Lung (tissue), 12 donors: Measurements from ENCODE around the gene PEX14. TPM values are rescaled to one million over a fixed set of nuclear protein-coding genes. Genes with fewer than 3 reads are reported as not detected.
A peak's percentile ranks its signal among the peaks of the same experiment; 100 is the strongest.

ENCODE experiments used
- ATAC-seq: fragments of 200-7000 bp; cut with Tn5 transposase; one replicate; pipeline ENCODE4 v1.9.1; 2020; ENCODE audit warnings: moderate number of reproducible peaks; ENCODE audit not compliant: insufficient read depth, low FRiP score
- DNase-seq, 3 donors: peaks; one replicate each; pipeline ENCODE4 v3.0.0-alpha.2; 2013 to 2017
- H3K27ac ChIP-seq, 2 donors: one replicate each; pipeline ENCODE4 v1.5.1; 2013; ENCODE audit warnings: mild to moderate bottlenecking in 2 of 2, moderate library complexity in 2 of 2, control low read depth in 1 of 2, inconsistent platforms in 1 of 2, low read depth in 1 of 2, low read length in 1 of 2
- H3K27me3 ChIP-seq, 3 donors: one replicate each; pipeline ENCODE4 v1.5.1; 2013; ENCODE audit warnings: low read length in 2 of 3; ENCODE audit not compliant: control insufficient read depth in 3 of 3, insufficient read depth in 3 of 3
- H3K36me3 ChIP-seq, 4 donors: one replicate each; pipeline ENCODE4 v1.5.1; 2013; ENCODE audit warnings: low read length in 4 of 4, mild to moderate bottlenecking in 1 of 4, moderate library complexity in 1 of 4; ENCODE audit not compliant: control insufficient read depth in 4 of 4, insufficient read depth in 4 of 4
- H3K4me1 ChIP-seq, 5 donors: one replicate each; pipeline ENCODE4 v1.5.1; 2013; ENCODE audit warnings: low read length in 5 of 5, mild to moderate bottlenecking in 2 of 5, moderate library complexity in 1 of 5; ENCODE audit not compliant: control insufficient read depth in 5 of 5, insufficient read depth in 5 of 5
- H3K4me3 ChIP-seq: one replicate; pipeline ENCODE4 v1.5.1; 2013; ENCODE audit warnings: mild to moderate bottlenecking, control low read depth, moderate library complexity
- H3K9ac ChIP-seq, 2 donors: one replicate each; pipeline ENCODE4 v1.5.1; 2013; ENCODE audit warnings: low read length in 2 of 2, control low read depth in 1 of 2; ENCODE audit not compliant: insufficient read depth in 1 of 2
- H3K9me3 ChIP-seq, 4 donors: one replicate each; pipeline ENCODE4 v1.5.1; 2013; ENCODE audit warnings: low read length in 3 of 4, mild to moderate bottlenecking in 1 of 4, moderate library complexity in 1 of 4; ENCODE audit not compliant: control insufficient read depth in 4 of 4, insufficient read depth in 3 of 4
- WGBS, 2 donors: extraction: QIAGEN DNeasy Blood & Tissue Kit; methylation state at CpG; one replicate each; pipeline ENCODE4 v1.1.7; 2013; 5-methylcytosine and 5-hydroxymethylcytosine counted together
- polyA plus RNA-seq, 2 donors: library from polyadenylated mRNA; stranded (reverse); fragments of 200-250 nt; gene quantifications; one replicate each; pipeline ENCODE4 v1.2.1, GENCODE V29; 2013
- total RNA-seq, 2 donors: library from RNA; depleted of rRNA in 1 of 2; stranded (reverse); fragments of >200 nt in 1 of 2; gene quantifications; one replicate each; pipeline ENCODE4 v1.2.1, GENCODE V29; 2014 to 2021
- TF ChIP-seq, protein P1 (sequence below): IDR thresholded peaks from 2 replicates; pipeline ENCODE4 v1.5.1; 2012; ENCODE audit warnings: mild to moderate bottlenecking; ENCODE audit errors: control extremely low read depth, extremely low read depth
- donor health status: control.
- donor health status: control.
- donor health status: Bipolar disorder and iron deficiency.
- donor health status: healthy.
- donor health status: DM: yes; HTN: yes; CAD: no.

Gene PEX14
- total and polyA plus RNA-seq, 4 donors, result 18.1 to 29.2 (median 20.8) TPM

DNA sequence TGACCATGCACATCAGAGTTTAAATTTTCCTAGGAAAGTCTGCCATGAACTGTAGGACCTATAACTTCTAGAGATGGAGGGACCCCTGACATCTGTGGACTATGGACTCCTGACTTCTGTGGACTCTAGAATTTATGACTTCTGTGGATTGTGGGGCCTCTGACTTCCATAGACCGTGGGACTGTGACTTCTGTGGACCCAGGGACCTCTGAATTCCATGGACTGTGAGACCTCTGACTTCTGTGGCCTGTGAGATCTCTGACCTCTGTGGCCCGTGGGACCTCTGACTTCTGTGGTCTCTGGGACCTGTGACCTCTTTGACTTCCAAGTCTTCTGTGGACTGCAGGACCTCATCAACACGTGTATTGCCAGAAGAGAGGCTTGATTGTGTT is 36.7 kb downstream of the PEX14 start:
- TF ChIP-seq, protein P1, sequence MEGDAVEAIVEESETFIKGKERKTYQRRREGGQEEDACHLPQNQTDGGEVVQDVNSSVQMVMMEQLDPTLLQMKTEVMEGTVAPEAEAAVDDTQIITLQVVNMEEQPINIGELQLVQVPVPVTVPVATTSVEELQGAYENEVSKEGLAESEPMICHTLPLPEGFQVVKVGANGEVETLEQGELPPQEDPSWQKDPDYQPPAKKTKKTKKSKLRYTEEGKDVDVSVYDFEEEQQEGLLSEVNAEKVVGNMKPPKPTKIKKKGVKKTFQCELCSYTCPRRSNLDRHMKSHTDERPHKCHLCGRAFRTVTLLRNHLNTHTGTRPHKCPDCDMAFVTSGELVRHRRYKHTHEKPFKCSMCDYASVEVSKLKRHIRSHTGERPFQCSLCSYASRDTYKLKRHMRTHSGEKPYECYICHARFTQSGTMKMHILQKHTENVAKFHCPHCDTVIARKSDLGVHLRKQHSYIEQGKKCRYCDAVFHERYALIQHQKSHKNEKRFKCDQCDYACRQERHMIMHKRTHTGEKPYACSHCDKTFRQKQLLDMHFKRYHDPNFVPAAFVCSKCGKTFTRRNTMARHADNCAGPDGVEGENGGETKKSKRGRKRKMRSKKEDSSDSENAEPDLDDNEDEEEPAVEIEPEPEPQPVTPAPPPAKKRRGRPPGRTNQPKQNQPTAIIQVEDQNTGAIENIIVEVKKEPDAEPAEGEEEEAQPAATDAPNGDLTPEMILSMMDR, result no peak
- Histone ChIP-seq H3K9me3 (no peaks in the 10 kb centered on the region), H3K4me1 (peaks cover 3 to 20% (median 13%) of the 10 kb centered on the region in 5 donors), H3K27me3 (no peaks in the 10 kb centered on the region), H3K9ac (no peak overlapping the region), H3K36me3 (no peaks in the 10 kb centered on the region), H3K27ac (peak overlapping the region in 1 of 2 donors; percentile 87), H3K4me3 (no peak overlapping the region)
- 61 to 63% methylated on average over 3 of the region's 3 CpGs for WGBS, 2 donors
- ATAC-seq (no peak), DNase-seq (no peak)

DNA sequence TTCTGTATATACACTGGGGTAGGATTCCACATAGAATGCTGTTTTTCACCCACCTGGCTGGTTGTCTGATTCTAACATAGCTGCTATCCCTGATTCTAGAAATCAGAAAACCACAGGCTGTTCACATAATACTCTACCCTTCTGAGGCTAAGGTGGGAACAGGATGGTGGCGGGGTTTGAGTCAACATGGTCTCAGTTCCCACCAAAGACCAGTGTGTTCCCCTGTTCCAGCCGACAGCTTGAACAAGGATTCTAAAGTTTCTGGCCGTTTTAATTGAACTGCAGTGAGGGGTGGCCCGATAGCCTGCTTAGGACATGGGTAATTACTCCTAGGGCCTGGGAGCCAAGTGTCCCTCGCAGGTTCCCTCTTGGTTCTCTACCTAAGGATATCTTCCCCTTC is 38.4 kb downstream of the PEX14 start:
- H3K4me1 ChIP-seq, result peaks cover 8 to 20% (median 15%) of the 10 kb centered on the region in 5 donors
- no peaks in the 10 kb centered on the region for H3K27me3 ChIP-seq
- no peaks in the 10 kb centered on the region for H3K9me3 ChIP-seq
- 91 to 92% methylated on average over 5 of the region's 5 CpGs for WGBS, 2 donors
- TF ChIP-seq, protein P1, result no peak
- H3K36me3 ChIP-seq, result no peaks in the 10 kb centered on the region
- DNase-seq (no peak), ATAC-seq (no peak)
- no peak overlapping the region for H3K9ac ChIP-seq
- no peak overlapping the region for H3K4me3 ChIP-seq
- H3K27ac ChIP-seq, result peak overlapping the region in 1 of 2 donors; percentile 27

DNA sequence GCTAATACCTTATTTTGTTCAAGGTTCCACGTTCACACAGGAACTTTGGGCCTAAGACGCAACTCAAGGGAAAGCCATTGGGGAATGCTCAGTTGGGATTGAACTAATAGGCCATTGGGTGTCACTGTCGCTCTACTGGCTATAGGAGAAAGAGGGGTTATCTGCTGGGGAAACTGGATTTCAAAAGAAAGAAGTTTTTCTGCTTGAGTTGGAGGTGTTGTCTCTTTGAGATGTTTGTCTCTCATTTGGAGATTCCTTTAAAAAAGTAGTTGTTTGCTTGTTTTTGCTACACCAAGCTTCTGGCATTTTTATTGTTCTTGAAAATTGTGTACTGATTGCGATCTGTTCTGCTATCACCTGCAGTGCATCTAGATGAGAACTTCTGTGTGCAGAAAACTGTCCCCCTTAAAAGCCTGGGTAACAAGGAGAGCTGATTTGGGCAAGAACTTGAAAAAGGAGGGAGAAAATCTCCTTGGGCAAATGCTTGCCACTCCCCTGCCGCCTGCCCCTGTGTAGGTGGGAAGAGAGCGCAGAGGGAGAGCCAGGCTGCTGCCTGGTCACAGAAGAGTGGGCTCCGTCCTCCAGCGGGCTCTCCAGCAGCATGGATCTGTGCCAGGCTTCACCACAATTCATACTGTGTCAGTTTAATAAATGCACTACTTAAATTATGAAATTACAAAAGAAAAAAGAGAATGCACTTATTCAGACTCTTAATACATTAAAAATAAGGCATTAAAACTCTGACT is 39.9 kb downstream of the PEX14 start:
- Histone ChIP-seq H3K4me1 (peaks cover 8 to 22% (median 20%) of the 10 kb centered on the region in 5 donors), H3K36me3 (no peaks in the 10 kb centered on the region), H3K9me3 (no peaks in the 10 kb centered on the region), H3K9ac (no peak overlapping the region), H3K27ac (peak overlapping the region in 1 of 2 donors; percentile 32), H3K4me3 (no peak overlapping the region), H3K27me3 (no peaks in the 10 kb centered on the region)
- TF ChIP-seq, protein P1, result peak; percentile 57
- no peak for ATAC-seq
- DNase-seq, result peak; percentile 47 to 81 (median 69)
- WGBS, 2 donors, result 60 to 66% methylated on average over 8 of the region's 8 CpGs
